ENCODE measurements around the gene RAD51.
"Not testable (repeated sequence)": the region's sequence is repeated elsewhere in the genome, so short reads cannot be mapped to it uniquely, and the experiment has no call there.

The RAD51 gene

GRCh38 chr15:40694688-40695468 is at the start of gene RAD51:
Gene RAD51 (plus strand): TSS chr15:40695174. CDS start chr15:40698759, 3,585 bp downstream.
- DNase-seq (ENCODE audit: extremely low read depth, low read depth) = peak; percentile 81
- TF ChIP-seq CTCF (IDR thresholded peaks at IDR 0.05; ENCODE audit: low read depth, low read length, missing control alignments) = no peak
- H3K4me3 ChIP-seq (replicated peaks; ENCODE audit: low read depth, low read length) = peak within 1 kb of the TSS; percentile 62

- no peak for DNase-seq (ENCODE audit: extremely low read depth, low read depth)
- no peak overlapping the region for H3K4me3 ChIP-seq (replicated peaks; ENCODE audit: low read depth, low read length)
- no peak for TF ChIP-seq CTCF (IDR thresholded peaks at IDR 0.05; ENCODE audit: low read depth, low read length, missing control alignments)
Measured at GRCh38 chr15:40647523-40647922, 47.5 kb upstream of the RAD51 start.

- no peak for DNase-seq (ENCODE audit: extremely low read depth, low read depth)
- no peak for TF ChIP-seq CTCF (IDR thresholded peaks at IDR 0.05; ENCODE audit: low read depth, low read length, missing control alignments)
- no peak overlapping the region for H3K4me3 ChIP-seq (replicated peaks; ENCODE audit: low read depth, low read length)
Measured at GRCh38 chr15:40650479-40650878, 44.5 kb upstream of the RAD51 start.

DNA sequence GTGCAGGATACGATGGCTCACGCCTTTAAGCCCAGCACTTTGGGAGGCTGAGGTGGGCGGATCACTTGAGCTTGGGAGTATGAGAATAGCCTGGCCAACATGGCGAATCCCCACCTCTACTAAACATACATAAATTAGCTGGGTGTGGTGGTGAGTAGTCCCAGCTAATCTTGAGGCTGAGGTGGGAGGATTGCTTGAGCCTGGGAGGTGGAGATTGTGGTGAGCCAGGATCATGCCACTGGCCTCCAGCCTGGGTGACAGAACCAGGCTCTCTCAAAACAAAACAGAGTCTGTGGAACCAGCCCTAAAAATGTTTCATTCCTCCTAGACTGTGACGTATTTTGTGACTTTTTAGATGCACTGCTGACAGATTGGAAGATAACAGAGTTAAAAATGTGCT is 34.3 kb upstream of the RAD51 start:
- no peak for DNase-seq (ENCODE audit: extremely low read depth, low read depth)
- no peak overlapping the region for H3K4me3 ChIP-seq (replicated peaks; ENCODE audit: low read depth, low read length)
- no peak for TF ChIP-seq CTCF (IDR thresholded peaks at IDR 0.05; ENCODE audit: low read depth, low read length, missing control alignments)

DNA sequence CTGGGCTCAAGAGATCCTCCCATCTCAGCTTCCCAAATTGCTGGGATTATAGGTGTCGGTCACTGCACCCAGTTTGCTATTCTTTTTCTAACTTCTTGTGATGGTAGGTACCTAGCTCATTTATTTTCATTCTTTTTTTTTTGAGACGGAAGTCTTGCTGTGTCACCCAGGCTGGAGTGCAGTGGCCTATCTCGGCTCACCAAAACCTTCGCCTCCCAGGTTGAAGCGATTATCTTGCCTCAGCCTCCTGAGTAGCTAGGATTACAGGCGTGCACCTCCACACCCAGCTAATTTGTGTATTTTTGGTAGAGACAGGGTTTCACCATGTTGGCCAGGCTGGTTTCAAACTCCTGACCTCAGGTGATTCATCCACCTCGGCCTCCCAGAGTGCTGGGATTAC is 30.1 kb upstream of the RAD51 start:
- no peak for DNase-seq (ENCODE audit: extremely low read depth, low read depth)
- no peak for TF ChIP-seq CTCF (IDR thresholded peaks at IDR 0.05; ENCODE audit: low read depth, low read length, missing control alignments)
- H3K4me3 ChIP-seq (replicated peaks; ENCODE audit: low read depth, low read length) = no peak overlapping the region

- not testable (repeated sequence) for DNase-seq (ENCODE audit: extremely low read depth, low read depth); H3K4me3 ChIP-seq (replicated peaks; ENCODE audit: low read depth, low read length)
Measured at GRCh38 chr15:40676290-40676689, 18.7 kb upstream of the RAD51 start.

DNA sequence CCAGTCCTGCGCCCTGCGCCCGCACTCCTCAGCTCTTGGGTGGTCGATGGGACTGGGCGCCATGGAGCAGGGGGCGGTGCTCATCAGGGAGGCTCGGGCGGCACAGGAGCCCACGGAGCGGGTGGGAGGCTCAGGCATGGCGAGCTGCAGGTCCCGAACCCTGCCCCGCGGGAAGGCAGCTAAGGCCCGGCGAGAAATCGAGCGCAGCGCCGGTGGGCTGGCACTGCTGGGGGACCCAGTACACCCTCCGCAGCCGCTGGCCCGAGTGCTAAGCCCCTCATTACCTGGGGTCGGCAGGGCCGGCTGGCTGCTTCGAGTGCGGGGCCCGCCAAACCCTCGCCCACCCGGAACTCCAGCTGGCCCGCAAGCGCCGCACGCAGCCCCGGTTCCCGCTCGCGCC is 18.1 kb upstream of the RAD51 start:
- DNase-seq (ENCODE audit: extremely low read depth, low read depth); H3K4me3 ChIP-seq (replicated peaks; ENCODE audit: low read depth, low read length): not testable (repeated sequence)

- DNase-seq (ENCODE audit: extremely low read depth, low read depth) = no peak
- no peak overlapping the region for H3K4me3 ChIP-seq (replicated peaks; ENCODE audit: low read depth, low read length)
- TF ChIP-seq CTCF (IDR thresholded peaks at IDR 0.05; ENCODE audit: low read depth, low read length, missing control alignments) = no peak
Measured at GRCh38 chr15:40680151-40680550, 14.8 kb upstream of the RAD51 start.

GRCh38 chr15:40680959-40681358 is 14.0 kb upstream of the RAD51 start:
- not testable (repeated sequence) for H3K4me3 ChIP-seq (replicated peaks; ENCODE audit: low read depth, low read length); DNase-seq (ENCODE audit: extremely low read depth, low read depth)
